Measurements from ENCODE around the gene EP400.
"Not testable (repeated sequence)": the region's sequence is repeated elsewhere in the genome, so short reads cannot be mapped to it uniquely, and the experiment has no call there.

The EP400 gene

DNA sequence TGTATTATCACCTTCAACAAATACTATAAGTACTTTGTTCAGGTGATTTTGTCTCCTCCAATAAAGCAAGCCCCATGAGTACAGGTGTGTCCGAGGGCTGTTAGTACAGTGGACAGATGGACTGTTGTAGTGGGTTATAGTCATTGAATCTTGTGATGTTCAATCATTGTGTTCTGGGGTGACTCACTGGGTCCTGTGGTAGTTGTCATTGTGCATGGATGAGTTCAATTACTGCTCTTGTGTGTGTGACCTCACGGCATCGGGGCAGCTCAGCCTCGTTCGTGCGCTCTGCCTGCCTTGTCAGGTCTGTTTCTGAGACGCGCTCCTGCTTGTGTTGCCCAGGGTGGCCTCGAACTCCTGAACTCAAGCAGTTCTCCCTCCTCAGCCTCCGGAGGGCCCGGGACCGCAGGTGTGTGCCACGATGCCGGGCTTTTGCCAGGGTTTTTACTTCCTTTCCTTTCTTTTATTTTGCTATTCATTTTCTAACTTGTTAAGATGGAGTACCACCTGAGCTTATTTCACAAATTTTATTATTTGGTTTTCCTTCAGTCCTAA, 122.2 kb downstream of the EP400 start:
- no peak for DNase-seq

DNA sequence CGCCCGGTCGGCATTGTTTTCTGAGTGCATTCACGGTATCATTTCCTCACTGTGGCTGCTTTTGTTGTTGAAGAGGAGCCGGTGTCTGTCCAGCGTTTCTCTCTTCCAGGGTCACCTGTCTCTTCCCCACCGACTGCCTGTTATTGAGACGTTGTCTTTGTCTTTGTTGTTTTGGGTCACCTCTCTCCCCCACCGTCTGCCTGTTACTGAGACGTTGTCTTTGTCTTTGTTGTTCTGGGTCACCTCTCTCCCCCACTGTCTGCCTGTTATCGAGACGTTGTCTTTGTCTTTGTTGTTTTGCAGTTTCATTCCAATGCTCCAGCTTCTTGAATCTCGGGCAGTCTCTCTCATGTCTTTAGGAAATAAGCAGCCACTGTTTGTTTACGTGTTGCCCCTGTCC, 124.5 kb downstream of the EP400 start:
- DNase-seq, result no peak

DNA sequence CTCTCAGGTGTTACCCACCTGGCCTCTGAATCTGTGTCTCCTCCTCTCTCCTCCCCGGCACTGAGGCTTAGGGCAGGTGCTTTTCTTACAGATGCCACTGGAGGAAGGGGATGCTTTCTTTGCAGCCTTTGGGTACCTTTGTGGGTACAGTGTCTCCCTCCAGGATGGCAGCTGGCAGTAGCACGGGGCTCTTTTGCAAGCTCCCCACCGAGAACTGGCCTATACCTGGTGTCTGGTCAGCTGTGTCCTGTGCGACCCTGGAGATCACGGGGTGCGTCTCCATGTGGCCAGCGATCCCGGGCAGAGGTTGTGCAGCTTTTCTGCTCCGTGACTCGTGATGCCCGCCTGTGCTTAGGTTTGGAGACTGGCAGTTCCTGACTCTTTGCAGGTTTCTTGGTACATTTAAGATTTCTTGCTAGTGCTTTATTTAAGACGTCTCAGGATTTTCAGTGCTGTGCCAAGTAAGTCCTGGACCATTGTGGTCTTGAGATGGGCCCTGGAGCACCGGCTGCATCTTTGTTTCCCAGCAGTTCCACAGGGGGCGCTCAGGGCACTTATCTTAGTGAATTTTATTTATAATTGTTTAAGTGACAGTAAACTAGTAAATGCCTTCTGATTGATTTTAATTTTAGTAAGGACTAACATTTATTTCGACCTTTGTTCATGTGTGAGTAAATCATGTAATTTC, 125.4 kb downstream of the EP400 start:
- DNase-seq, result no peak

DNA sequence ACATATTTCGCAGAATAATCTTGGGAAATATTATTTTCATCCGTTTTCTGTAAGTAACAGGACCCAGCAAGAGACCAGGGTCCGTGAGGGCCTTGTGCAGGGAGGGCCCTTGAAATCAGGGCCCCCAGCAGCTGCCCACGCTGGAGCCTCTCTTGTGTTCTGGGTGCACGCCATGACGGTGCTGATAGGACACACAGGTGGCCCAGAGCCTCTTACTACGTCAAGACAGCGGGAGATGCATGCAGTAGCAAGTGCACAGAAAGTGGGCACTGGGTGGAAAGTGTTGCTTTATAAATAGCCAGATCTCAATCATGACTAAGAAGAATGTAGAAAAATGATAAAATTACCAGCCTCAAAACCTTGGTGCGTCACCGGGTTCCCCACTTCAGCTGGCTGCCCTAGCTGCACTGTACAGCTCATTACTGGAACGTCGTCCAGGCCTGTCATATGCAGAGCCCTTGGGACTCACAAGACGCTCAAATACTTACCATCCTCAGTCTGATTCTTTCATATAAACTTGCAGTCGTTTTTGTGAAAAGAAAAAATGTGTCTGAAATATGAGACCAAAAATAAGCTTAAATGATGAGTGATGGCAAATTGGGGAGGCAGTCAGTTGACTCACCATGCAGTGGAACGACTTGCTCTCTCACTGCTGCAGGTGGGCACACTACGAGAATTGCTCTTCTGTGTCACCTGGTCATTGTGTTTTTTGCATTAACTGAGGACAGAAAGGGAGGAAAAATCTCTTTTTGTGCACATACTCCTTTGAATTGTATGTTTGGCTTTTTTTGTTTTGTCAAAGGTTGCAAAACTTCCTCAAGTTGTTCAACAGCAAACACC, 126.2 kb downstream of the EP400 start:
- DNase-seq, result no peak

DNA sequence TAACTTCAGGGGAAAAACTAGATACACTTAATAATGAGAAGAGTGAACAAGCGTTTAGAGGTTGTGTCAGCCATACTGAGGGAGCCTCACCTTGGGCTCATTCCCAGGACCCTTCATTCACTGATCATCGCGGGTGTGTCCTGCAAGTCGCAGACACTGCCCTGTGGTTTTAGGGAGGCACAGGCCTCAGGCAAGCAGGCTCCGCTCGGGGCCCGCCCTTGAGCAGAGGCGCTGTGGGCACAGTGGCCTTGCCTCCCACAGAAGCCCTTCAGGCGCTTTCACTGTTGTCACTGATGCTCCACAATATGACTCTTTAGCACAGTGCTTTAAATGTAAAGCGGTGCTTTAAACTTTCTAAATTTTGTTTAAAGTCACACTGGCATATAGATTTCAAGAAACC, 127.0 kb downstream of the EP400 start:
- DNase-seq, result no peak

DNA sequence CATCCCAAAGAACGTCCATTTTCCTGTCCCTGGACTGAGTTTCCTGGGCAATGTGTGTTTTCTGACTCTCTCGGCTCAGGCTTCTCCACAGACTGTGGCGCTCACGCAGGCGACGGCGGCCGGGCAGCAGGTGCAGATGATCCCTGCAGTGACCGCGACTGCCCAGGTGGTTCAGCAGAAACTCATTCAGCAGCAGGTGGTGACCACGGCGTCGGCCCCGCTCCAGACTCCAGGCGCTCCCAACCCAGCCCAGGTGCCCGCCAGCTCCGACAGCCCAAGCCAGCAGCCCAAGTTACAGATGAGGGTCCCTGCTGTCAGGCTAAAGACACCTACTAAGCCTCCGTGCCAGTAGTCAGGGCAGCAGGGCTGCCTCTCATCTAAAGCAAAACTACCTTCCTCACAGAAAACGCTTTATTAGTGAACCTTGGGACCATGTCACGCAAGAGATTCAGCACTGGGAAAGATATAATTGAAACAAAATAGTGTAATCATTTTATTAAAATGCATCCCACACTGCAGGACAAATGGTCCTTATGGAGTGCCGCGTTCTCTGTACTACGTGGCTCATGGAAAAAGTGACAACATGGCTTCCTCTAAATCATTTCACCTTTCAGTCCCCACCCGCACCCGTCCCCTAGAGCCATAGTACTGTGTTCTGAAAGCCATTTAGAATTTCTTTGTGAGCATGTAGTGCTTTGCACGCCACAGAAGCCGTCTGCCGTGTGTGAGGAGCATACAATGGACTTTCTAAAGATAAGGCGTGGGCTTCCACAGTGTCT, 127.8 kb downstream of the EP400 start:
- DNase-seq, result no peak

- no peak for DNase-seq
These were observed 128.4 kb downstream of the EP400 start for GRCh38 chr12:132078190-132078589.

- DNase-seq, result no peak
These were observed 129.5 kb downstream of the EP400 start for GRCh38 chr12:132079200-132079599.

DNA sequence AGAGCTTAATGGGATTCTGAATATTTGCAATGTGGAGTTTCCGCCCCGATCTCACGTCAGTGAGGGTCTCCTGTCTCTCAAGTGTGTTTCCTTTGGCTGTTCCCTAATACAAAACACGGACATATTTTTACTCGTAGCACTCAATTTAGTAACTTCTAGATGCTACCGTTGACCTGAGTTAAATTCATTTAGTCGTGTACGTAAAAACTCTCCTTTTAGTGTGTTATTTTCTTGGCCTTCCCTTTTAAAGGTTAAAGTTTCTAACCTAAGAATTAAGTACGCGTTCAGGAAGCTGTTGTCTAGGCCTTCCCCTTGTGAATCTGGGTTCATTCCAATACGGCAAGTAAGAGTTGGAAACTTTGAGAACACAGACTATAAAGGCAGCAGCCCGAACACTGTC, 130.0 kb downstream of the EP400 start:
- no peak for DNase-seq

GRCh38 chr12:132080515-132080914, 130.8 kb downstream of the EP400 start:
- not testable (repeated sequence) for DNase-seq

GRCh38 chr12:132081423-132081822, 131.7 kb downstream of the EP400 start:
- DNase-seq, result no peak

DNA sequence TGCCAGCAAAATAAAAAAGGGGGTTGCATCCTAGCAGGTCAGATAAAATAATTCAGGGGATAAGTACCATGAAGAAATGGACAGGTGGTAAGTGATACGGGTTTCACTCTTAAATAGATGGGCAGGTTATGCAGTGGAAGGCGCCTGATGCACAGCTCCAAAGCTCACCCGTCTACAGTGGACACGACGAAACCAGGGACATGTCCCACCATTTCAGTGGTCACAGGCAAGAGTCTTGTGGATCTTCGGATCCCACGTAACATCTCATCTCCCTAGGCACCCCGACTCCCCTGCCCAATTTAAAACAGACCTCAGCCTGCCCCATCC, 133.8 kb downstream of the EP400 start:
- DNase-seq, result no peak

GRCh38 chr12:132083941-132084620, 134.3 kb downstream of the EP400 start:
- peak; percentile 72 to 84 (median 74) for DNase-seq

DNA sequence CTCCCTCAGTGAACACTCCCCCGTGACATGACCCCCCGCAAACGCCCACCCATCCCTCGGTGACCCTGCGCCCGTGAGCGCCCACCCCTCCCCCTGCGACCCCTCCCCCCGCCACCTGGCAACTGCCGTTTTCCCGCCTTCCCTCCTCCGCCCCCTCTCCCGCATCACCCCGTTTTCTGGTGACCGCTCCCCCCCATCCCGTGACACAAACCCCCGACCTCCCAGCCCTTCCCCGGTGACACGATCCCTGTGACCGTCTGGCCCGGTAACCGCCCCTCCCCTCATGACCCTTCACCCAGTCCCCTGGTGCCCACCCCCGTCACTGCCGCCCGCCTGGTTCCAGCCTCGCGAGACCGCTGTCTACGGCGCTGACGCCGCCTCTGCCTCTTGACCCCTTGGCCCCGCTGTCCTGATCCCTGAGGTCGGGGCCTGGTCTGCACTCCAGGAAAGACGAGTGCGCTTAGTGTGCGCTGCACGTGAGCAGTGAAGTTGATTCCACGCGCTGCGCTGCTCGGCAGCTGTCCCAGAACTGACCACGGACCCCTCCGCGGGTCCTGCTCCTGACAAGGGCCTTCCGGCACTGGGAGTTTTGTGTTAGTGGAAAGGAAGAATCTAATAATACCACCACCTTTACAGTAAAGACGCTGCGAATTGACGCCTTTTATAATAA, 135.0 kb downstream of the EP400 start:
- DNase-seq, result no peak

GRCh38 chr12:132085291-132085635, 135.5 kb downstream of the EP400 start:
- DNase-seq, result no peak

- DNase-seq, result no peak
These were observed 139.7 kb downstream of the EP400 start for GRCh38 chr12:132089407-132089910.

DNA sequence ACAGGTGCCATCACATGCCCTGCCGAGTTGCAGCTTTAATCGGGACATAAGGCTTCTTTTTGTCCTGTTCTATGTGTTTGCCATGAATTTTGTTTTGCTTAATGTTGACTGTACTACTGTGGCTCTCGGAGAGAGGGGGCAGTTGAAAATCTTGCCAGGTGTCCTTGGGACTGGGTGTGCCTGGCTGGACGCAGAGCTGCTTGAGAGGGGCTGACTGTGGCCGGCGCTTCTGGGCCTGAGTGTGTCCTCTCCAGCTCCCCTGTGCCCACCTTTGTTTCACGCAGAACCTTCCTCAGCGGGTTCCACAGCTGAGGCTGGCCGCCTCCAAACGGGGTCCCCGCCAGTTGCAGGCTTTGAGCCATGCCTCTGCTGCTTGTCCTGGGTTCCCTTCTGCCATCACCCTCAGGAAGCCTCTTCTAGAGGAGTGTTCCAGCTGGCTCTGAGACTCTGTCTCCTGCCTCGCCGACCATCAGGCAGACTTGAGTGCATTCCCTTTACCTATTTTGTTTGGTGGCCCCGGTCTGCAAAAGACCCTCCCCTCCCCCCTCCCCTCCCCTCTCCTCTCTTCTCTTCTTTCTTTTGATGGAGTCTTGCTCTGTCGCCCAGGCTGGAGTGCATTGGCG, 144.6 kb downstream of the EP400 start:
- DNase-seq, result no peak

DNA sequence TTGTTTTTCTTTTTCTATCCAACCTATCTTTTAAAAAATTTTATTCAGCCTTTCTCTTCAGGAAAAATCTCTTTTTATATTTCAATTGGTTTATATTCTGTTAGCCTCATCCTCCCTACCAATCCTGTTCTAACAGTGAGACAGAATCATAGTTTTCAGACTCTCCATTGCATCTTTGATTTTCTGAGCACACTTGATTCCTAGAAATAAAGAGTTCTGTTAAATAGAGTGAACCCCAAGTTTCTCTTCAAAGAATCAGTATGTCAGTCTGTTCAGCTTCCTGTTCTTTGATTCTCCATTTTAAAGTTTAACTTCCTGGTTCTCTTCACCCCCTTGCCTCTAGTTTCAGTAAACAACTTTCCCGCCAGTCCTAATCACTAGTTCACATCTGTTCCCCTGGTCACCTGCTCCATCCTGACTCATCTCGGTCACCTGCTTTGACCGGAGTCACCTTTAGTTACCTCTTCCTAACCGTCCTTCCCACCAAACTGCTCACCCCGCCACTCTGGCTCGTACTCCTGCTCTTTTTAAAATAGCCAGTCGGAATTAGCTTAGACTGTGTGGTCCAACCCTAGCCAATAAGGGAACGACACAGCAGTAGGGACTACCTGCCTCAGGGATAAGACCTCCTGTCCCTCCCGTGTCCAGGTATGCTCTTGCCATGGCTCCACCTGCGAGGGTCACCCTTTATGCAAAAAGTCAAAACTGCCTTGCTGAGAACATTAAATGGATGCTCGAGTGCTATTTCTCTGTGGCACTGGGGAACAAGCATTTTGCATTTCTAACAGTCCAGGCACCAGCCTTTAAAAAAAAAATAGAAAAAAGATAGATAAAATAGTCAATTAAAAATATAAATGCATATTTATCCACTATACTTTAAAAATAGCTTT, 146.0 kb downstream of the EP400 start:
- no peak for DNase-seq

DNA sequence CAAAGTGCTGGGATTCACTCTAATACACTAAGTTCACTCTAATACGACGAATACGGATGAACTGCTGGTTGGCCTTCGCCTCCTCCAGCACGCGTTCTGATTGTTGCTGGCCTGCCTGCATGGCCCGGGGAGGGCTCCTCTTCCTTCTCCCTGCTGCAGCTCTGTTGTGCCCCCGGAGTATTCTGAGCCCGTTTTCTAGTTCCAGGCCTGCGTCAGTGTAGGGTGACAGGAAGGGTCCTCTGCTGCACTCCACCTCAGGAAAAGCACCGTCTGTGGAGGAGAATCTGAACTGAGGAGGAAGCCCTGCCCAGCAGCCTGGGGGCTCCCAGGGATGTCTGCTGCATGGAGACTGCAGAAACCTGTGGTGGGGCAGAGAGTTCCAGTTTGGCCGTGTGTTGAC, 150.0 kb downstream of the EP400 start:
- DNase-seq, result no peak

- DNase-seq, result no peak
These were observed 150.7 kb downstream of the EP400 start for GRCh38 chr12:132100306-132101065.

All from activated naive CD4-positive, alpha-beta T cell (primary cell).